WTC11 (cell line): ENCODE measurements around the gene ADCY1. TPM values are rescaled to one million over a fixed set of nuclear protein-coding genes. Genes with fewer than 3 reads are reported as not detected.

Experiments used
- ATAC-seq: fragments of 200-7000 bp; cut with Tn5 transposase; 2 replicates; pipeline ENCODE4 v1.10.0; 2021; ENCODE audit warnings: mild to moderate bottlenecking, moderate library complexity
- CTCF ChIA-PET: fragments of 300-600 bp; sonication (Branson Sonifier 250); formaldehyde crosslinking; loops from one replicate; lab custom pipeline; 2021; ENCODE audit warnings: antibody characterized with exemption; lab: Charles Lee
- POLR2A ChIA-PET: fragments of 350-600 bp; sonication (Branson Sonifier 250); formaldehyde crosslinking; loops from one replicate; lab custom pipeline; 2021; ENCODE audit warnings: antibody characterized with exemption; lab: Charles Lee
- DNase-seq: peaks from one replicate; pipeline ENCODE4 v3.0.0; 2021; ENCODE audit warnings: low spot score
- H3K27ac Mint-ChIP-seq: 2 replicates; pipeline ENCODE4 v1.8.0; 2021; ENCODE audit warnings: mixed read lengths
- H3K27me3 Mint-ChIP-seq: 2 replicates; pipeline ENCODE4 v1.8.0; 2021; ENCODE audit warnings: low read depth, mild to moderate bottlenecking, moderate library complexity, mixed read lengths
- H3K36me3 Mint-ChIP-seq: 2 replicates; pipeline ENCODE4 v1.8.0; 2021; ENCODE audit warnings: mixed read lengths
- H3K4me1 Mint-ChIP-seq: 2 replicates; pipeline ENCODE4 v1.8.0; 2022; ENCODE audit warnings: mixed read lengths
- H3K4me3 Mint-ChIP-seq: 2 replicates; pipeline ENCODE4 v1.8.0; 2021; ENCODE audit warnings: mild to moderate bottlenecking, moderate library complexity, mixed read lengths
- H3K9me3 Mint-ChIP-seq: 2 replicates; pipeline ENCODE4 v1.8.0; 2021; ENCODE audit warnings: mixed read lengths
- CBFB ChIP-seq: sonication (generic); formaldehyde crosslinking; IDR thresholded peaks from 2 replicates; pipeline ENCODE4 v1.8.1; 2022; ENCODE audit warnings: mild to moderate bottlenecking, low read depth, missing genetic modification reagents
- ESRRA ChIP-seq: sonication (generic); formaldehyde crosslinking; IDR thresholded peaks from 2 replicates; pipeline ENCODE4 v1.8.1; 2022; ENCODE audit warnings: mild to moderate bottlenecking, missing genetic modification reagents, borderline replicate concordance
- ETV6 ChIP-seq: sonication (generic); formaldehyde crosslinking; IDR thresholded peaks from 2 replicates; pipeline ENCODE4 v1.8.1; 2022; ENCODE audit warnings: mild to moderate bottlenecking, missing genetic modification reagents
- GABPB1 ChIP-seq: sonication (generic); formaldehyde crosslinking; IDR thresholded peaks from 2 replicates; pipeline ENCODE4 v1.8.1; 2023; ENCODE audit warnings: mild to moderate bottlenecking, missing genetic modification reagents
- JUN ChIP-seq: sonication (generic); formaldehyde crosslinking; IDR thresholded peaks from 2 replicates; pipeline ENCODE4 v1.8.0; 2023; ENCODE audit warnings: mild to moderate bottlenecking, missing genetic modification reagents
- MXD4 ChIP-seq: fragments of 250-450 bp; sonication (Bioruptor Pico); IDR thresholded peaks from 2 replicates; pipeline ENCODE4 v1.8.0; 2021; ENCODE audit warnings: mild to moderate bottlenecking, moderate library complexity, borderline replicate concordance
- NFE2L1 ChIP-seq: sonication (generic); formaldehyde crosslinking; IDR thresholded peaks from 2 replicates; pipeline ENCODE4 v1.8.1; 2023; ENCODE audit warnings: missing genetic modification reagents
- NFYB ChIP-seq: sonication (generic); formaldehyde crosslinking; conservative IDR thresholded peaks from 2 replicates; pipeline ENCODE4 v1.8.0; 2022; ENCODE audit warnings: low read depth, missing genetic modification reagents
- NR1H2 ChIP-seq: sonication (generic); formaldehyde crosslinking; IDR thresholded peaks from 2 replicates; pipeline ENCODE4 v1.9.0; 2021; ENCODE audit warnings: mild to moderate bottlenecking, moderate library complexity, missing genetic modification reagents
- NR2C2 ChIP-seq: sonication (generic); formaldehyde crosslinking; IDR thresholded peaks from 2 replicates; pipeline ENCODE4 v1.8.0; 2022; ENCODE audit warnings: mild to moderate bottlenecking, missing genetic modification reagents
- NR3C1 ChIP-seq: sonication (generic); formaldehyde crosslinking; conservative IDR thresholded peaks from 2 replicates; pipeline ENCODE4 v1.8.1; 2023; ENCODE audit warnings: low read depth, mild to moderate bottlenecking, missing genetic modification reagents
- PRRX2 ChIP-seq: fragments of 250-450 bp; sonication (Bioruptor Pico); IDR thresholded peaks from 2 replicates; pipeline ENCODE4 v1.8.0; 2021; ENCODE audit warnings: mild to moderate bottlenecking
- RORB ChIP-seq: fragments of 250-450 bp; sonication (Bioruptor Pico); IDR thresholded peaks from 2 replicates; pipeline ENCODE4 v1.9.0; 2021; ENCODE audit warnings: mild to moderate bottlenecking
- ZBTB21 ChIP-seq: sonication (generic); formaldehyde crosslinking; IDR thresholded peaks from 2 replicates; pipeline ENCODE4 v1.8.1; 2023; ENCODE audit warnings: mild to moderate bottlenecking, missing genetic modification reagents, borderline replicate concordance
- ZNF121 ChIP-seq: sonication (generic); formaldehyde crosslinking; IDR thresholded peaks from 2 replicates; pipeline ENCODE4 v1.8.0; 2023; ENCODE audit warnings: missing genetic modification reagents
- ZNF138 ChIP-seq: sonication (generic); formaldehyde crosslinking; conservative IDR thresholded peaks from 2 replicates; pipeline ENCODE4 v1.8.1; 2022; ENCODE audit warnings: mild to moderate bottlenecking, moderate library complexity, missing genetic modification reagents
- ZNF219 ChIP-seq: sonication (generic); formaldehyde crosslinking; IDR thresholded peaks from 2 replicates; pipeline ENCODE4 v1.8.0; 2023; ENCODE audit warnings: missing genetic modification reagents, mild to moderate bottlenecking, borderline replicate concordance
- ZNF232 ChIP-seq: sonication (generic); formaldehyde crosslinking; IDR thresholded peaks from 2 replicates; pipeline ENCODE4 v1.8.0; 2022; ENCODE audit warnings: mild to moderate bottlenecking, missing genetic modification reagents
- ZNF396 ChIP-seq: fragments of 250-450 bp; sonication (Bioruptor Pico); IDR thresholded peaks from 2 replicates; pipeline ENCODE4 v1.8.0; 2021; ENCODE audit warnings: mild to moderate bottlenecking, moderate library complexity, borderline replicate concordance
- ZNF423 ChIP-seq: fragments of 250-450 bp; sonication (Bioruptor Pico); IDR thresholded peaks from 2 replicates; pipeline ENCODE4 v2.1.2; 2022; ENCODE audit warnings: mild to moderate bottlenecking, moderate library complexity
- total RNA-seq: library from RNA; stranded (reverse); gene quantifications from 3 replicates; pipeline ENCODE4 v1.2.3, GENCODE V29; 2021
- TF ChIP-seq, protein P1 (sequence below): fragments of 250-450 bp; sonication (Bioruptor Pico); IDR thresholded peaks from 2 replicates; pipeline ENCODE4 v1.9.0; 2021; ENCODE audit warnings: mild to moderate bottlenecking
- TF ChIP-seq, protein P2 (sequence below): sonication (generic); formaldehyde crosslinking; IDR thresholded peaks from 2 replicates; pipeline ENCODE4 v1.8.1; 2023; ENCODE audit warnings: mild to moderate bottlenecking, missing genetic modification reagents, borderline replicate concordance
- TF ChIP-seq, protein P3 (sequence below): sonication (generic); formaldehyde crosslinking; IDR thresholded peaks from 2 replicates; pipeline ENCODE4 v1.8.0; 2022; ENCODE audit warnings: mild to moderate bottlenecking, missing genetic modification reagents
- TF ChIP-seq, protein P4 (sequence below): sonication (generic); formaldehyde crosslinking; IDR thresholded peaks from 2 replicates; pipeline ENCODE4 v1.8.1; 2023; ENCODE audit warnings: mild to moderate bottlenecking, missing genetic modification reagents
- TF ChIP-seq, protein P5 (sequence below): sonication (generic); formaldehyde crosslinking; IDR thresholded peaks from 2 replicates; pipeline ENCODE4 v1.8.1; 2023; ENCODE audit warnings: mild to moderate bottlenecking, missing genetic modification reagents, moderate library complexity
- TF ChIP-seq, protein P6 (sequence below): sonication (generic); formaldehyde crosslinking; IDR thresholded peaks from 2 replicates; pipeline ENCODE4 v1.8.0; 2023; ENCODE audit warnings: missing genetic modification reagents

The ADCY1 gene
- total RNA-seq, 1 experiment from 2014 or later = 29.0 TPM

DNA sequence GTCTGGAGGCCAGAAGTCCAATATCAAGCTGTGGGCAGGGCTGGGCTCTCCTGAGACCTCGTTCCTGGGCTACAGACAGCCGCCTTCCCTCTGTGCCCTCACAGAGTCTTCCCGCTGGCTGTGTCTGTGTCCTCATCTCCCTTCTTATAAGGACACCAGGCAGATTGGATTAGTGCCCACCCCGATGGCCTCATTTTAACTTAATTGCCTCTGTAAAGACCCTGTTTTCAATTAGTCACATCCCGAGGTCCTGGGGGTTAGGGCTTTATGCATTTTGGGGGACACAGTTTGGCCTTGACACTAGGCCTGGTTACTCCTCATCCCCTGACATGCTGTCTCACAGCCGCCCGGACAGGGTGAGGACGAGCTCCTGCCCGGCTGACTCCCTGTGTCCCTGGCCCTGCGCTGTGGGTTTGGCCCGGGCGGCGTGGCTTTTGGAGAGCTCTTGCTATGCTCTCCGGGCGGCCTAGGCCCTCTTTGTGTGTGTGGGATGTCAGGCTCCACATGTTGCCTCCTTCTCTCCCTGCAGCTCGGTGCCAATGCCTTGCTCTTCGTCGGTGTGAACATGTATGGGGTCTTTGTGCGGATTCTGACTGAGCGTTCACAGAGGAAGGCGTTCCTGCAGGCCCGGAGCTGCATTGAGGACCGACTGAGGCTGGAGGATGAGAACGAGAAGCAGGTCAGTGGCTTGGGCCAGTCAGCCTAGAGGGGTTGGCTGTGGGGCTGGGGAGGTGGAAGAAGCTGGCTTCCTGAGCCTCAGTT lies 18.2 kb downstream of the ADCY1 start (continued):
- TF ChIP-seq, protein P1, sequence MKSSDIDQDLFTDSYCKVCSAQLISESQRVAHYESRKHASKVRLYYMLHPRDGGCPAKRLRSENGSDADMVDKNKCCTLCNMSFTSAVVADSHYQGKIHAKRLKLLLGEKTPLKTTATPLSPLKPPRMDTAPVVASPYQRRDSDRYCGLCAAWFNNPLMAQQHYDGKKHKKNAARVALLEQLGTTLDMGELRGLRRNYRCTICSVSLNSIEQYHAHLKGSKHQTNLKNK = no peak
- no peak for TF ChIP-seq ZNF423 (CRISPR knock-in tag)
- no peak for TF ChIP-seq PRRX2
- TF ChIP-seq, protein P2, sequence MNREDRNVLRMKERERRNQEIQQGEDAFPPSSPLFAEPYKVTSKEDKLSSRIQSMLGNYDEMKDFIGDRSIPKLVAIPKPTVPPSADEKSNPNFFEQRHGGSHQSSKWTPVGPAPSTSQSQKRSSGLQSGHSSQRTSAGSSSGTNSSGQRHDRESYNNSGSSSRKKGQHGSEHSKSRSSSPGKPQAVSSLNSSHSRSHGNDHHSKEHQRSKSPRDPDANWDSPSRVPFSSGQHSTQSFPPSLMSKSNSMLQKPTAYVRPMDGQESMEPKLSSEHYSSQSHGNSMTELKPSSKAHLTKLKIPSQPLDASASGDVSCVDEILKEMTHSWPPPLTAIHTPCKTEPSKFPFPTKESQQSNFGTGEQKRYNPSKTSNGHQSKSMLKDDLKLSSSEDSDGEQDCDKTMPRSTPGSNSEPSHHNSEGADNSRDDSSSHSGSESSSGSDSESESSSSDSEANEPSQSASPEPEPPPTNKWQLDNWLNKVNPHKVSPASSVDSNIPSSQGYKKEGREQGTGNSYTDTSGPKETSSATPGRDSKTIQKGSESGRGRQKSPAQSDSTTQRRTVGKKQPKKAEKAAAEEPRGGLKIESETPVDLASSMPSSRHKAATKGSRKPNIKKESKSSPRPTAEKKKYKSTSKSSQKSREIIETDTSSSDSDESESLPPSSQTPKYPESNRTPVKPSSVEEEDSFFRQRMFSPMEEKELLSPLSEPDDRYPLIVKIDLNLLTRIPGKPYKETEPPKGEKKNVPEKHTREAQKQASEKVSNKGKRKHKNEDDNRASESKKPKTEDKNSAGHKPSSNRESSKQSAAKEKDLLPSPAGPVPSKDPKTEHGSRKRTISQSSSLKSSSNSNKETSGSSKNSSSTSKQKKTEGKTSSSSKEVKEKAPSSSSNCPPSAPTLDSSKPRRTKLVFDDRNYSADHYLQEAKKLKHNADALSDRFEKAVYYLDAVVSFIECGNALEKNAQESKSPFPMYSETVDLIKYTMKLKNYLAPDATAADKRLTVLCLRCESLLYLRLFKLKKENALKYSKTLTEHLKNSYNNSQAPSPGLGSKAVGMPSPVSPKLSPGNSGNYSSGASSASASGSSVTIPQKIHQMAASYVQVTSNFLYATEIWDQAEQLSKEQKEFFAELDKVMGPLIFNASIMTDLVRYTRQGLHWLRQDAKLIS (CRISPR knock-in tag) = no peak
- no peak for TF ChIP-seq ESRRA
- no peak for TF ChIP-seq NR2C2 (CRISPR knock-in tag)
- no peak for TF ChIP-seq RORB

DNA sequence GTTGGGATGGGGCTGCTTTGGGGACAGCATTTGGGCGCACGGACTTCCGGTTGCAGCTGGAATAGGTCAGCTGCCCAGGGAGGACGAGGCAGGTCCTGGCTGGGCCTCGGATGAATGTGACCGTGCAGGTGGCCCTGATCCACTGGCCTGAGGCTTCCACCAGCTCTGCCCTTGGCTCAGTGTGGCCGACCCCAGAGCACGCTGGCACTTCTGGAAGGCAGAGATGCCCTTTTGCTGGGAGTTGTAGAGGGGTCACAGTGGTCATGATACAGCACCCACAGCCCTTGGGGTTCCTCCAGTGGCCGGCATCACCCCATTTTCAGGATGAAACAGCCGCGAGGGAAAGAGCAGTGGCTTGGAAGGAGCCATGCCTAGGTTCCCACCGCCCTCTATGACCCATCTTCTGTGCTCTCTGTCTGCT lies 19.0 kb downstream of the ADCY1 start:
- DNase-seq = no peak
- Mint-ChIP-seq H3K4me1 (peaks cover 32% of the 10 kb centered on the region), H3K27ac (no peak overlapping the region), H3K9me3 (no peaks in the 10 kb centered on the region), H3K27me3 (no peaks in the 10 kb centered on the region), H3K4me3 (no peak overlapping the region), H3K36me3 (no peaks in the 10 kb centered on the region)
- TF ChIP-seq, protein P3, sequence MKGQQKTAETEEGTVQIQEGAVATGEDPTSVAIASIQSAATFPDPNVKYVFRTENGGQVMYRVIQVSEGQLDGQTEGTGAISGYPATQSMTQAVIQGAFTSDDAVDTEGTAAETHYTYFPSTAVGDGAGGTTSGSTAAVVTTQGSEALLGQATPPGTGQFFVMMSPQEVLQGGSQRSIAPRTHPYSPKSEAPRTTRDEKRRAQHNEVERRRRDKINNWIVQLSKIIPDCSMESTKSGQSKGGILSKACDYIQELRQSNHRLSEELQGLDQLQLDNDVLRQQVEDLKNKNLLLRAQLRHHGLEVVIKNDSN = no peak
- TF ChIP-seq ZBTB21 (CRISPR knock-in tag) = no peak
- no peak for TF ChIP-seq ZNF121 (CRISPR knock-in tag)
- TF ChIP-seq NFE2L1 (CRISPR knock-in tag) = no peak
- TF ChIP-seq, protein P4, sequence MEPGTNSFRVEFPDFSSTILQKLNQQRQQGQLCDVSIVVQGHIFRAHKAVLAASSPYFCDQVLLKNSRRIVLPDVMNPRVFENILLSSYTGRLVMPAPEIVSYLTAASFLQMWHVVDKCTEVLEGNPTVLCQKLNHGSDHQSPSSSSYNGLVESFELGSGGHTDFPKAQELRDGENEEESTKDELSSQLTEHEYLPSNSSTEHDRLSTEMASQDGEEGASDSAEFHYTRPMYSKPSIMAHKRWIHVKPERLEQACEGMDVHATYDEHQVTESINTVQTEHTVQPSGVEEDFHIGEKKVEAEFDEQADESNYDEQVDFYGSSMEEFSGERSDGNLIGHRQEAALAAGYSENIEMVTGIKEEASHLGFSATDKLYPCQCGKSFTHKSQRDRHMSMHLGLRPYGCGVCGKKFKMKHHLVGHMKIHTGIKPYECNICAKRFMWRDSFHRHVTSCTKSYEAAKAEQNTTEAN (CRISPR knock-in tag) = no peak
- TF ChIP-seq, protein P5, sequence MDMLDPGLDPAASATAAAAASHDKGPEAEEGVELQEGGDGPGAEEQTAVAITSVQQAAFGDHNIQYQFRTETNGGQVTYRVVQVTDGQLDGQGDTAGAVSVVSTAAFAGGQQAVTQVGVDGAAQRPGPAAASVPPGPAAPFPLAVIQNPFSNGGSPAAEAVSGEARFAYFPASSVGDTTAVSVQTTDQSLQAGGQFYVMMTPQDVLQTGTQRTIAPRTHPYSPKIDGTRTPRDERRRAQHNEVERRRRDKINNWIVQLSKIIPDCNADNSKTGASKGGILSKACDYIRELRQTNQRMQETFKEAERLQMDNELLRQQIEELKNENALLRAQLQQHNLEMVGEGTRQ = no peak
- no peak for TF ChIP-seq ZNF396 (CRISPR knock-in tag)
- no peak for TF ChIP-seq ZNF138 (CRISPR knock-in tag)
- TF ChIP-seq ZNF232 (CRISPR knock-in tag) = no peak
- no peak for TF ChIP-seq CBFB (CRISPR knock-in tag)
- TF ChIP-seq ZNF219 (CRISPR knock-in tag) = no peak
- TF ChIP-seq, protein P6, sequence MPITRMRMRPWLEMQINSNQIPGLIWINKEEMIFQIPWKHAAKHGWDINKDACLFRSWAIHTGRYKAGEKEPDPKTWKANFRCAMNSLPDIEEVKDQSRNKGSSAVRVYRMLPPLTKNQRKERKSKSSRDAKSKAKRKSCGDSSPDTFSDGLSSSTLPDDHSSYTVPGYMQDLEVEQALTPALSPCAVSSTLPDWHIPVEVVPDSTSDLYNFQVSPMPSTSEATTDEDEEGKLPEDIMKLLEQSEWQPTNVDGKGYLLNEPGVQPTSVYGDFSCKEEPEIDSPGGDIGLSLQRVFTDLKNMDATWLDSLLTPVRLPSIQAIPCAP (CRISPR knock-in tag) = no peak
- TF ChIP-seq MXD4 (CRISPR knock-in tag) = no peak
- TF ChIP-seq GABPB1 (CRISPR knock-in tag) = no peak
- no peak for TF ChIP-seq ETV6 (CRISPR knock-in tag)
- no peak for TF ChIP-seq NR3C1
- no peak for TF ChIP-seq NFYB
- TF ChIP-seq NR1H2 = no peak
- TF ChIP-seq JUN (CRISPR knock-in tag) = no peak
- no peak for ATAC-seq
- CTCF ChIA-PET = no interaction called here
- POLR2A ChIA-PET = no interaction called here
